Skeletal muscle cell (primary cell): Measurements from ENCODE around the gene TBKBP1.
"Not testable (repeated sequence)": the region's sequence is repeated elsewhere in the genome, so short reads cannot be mapped to it uniquely, and the experiment has no call there.

Experiments used
- DNase-seq: peaks from one replicate; pipeline ENCODE4 v3.0.0-alpha.2; 2010; ENCODE audit warnings: low read depth
- H3K4me3 ChIP-seq: 2 replicates; pipeline ENCODE4 v1.5.1; 2011; ENCODE audit warnings: low read depth, mild to moderate bottlenecking, control low read depth, low read length, moderate library complexity

Gene TBKBP1

GRCh38 chr17:47675380-47676198 lies 18.4 kb upstream of the TBKBP1 start:
- no peak overlapping the region for H3K4me3 ChIP-seq
- no peak for DNase-seq

GRCh38 chr17:47676199-47676472 lies 17.8 kb upstream of the TBKBP1 start:
- no peak overlapping the region for H3K4me3 ChIP-seq
- no peak for DNase-seq

- H3K4me3 ChIP-seq = no peak overlapping the region
- DNase-seq = no peak
These were observed 17.3 kb upstream of the TBKBP1 start for GRCh38 chr17:47676510-47677165.

GRCh38 chr17:47678196-47678595 lies 15.8 kb upstream of the TBKBP1 start:
- no peak overlapping the region for H3K4me3 ChIP-seq
- DNase-seq = no peak

- no peak for DNase-seq
- H3K4me3 ChIP-seq = no peak overlapping the region
These were observed 11.8 kb upstream of the TBKBP1 start for GRCh38 chr17:47682138-47682537.

GRCh38 chr17:47682727-47683126 lies 11.2 kb upstream of the TBKBP1 start:
- not testable (repeated sequence) for H3K4me3 ChIP-seq, DNase-seq

GRCh38 chr17:47684025-47684424 lies 9.9 kb upstream of the TBKBP1 start:
- no peak for DNase-seq
- H3K4me3 ChIP-seq = no peak overlapping the region

GRCh38 chr17:47684535-47685193 lies 9.3 kb upstream of the TBKBP1 start:
- no peak overlapping the region for H3K4me3 ChIP-seq
- no peak for DNase-seq

GRCh38 chr17:47685556-47686275 lies 8.2 kb upstream of the TBKBP1 start:
- no peak overlapping the region for H3K4me3 ChIP-seq
- DNase-seq = no peak

- DNase-seq = no peak
- no peak overlapping the region for H3K4me3 ChIP-seq
These were observed 7.7 kb upstream of the TBKBP1 start for GRCh38 chr17:47686276-47686635.

- no peak overlapping the region for H3K4me3 ChIP-seq
- no peak for DNase-seq
These were observed 7.2 kb upstream of the TBKBP1 start for GRCh38 chr17:47686664-47687327.

- no peak for DNase-seq
- no peak overlapping the region for H3K4me3 ChIP-seq
These were observed 6.7 kb upstream of the TBKBP1 start for GRCh38 chr17:47687328-47687690.

- DNase-seq = no peak
- no peak overlapping the region for H3K4me3 ChIP-seq
These were observed 6.2 kb upstream of the TBKBP1 start for GRCh38 chr17:47687748-47688147.

- no peak for DNase-seq
- H3K4me3 ChIP-seq = no peak overlapping the region
These were observed 3.8 kb upstream of the TBKBP1 start for GRCh38 chr17:47690121-47690520.

- no peak for DNase-seq
- no peak overlapping the region for H3K4me3 ChIP-seq
These were observed 1.6 kb upstream of the TBKBP1 start for GRCh38 chr17:47692137-47692894.

GRCh38 chr17:47692895-47693730 lies 848 bp upstream of the TBKBP1 start:
- no peak for DNase-seq
- H3K4me3 ChIP-seq = peak overlapping the region; percentile 69

GRCh38 chr17:47694581-47695428 lies 844 bp downstream of the TBKBP1 start:
- DNase-seq = peak; percentile 40
- H3K4me3 ChIP-seq = peak overlapping the region; percentile 69
